Measurements from ENCODE around the gene QRICH1. TPM values are rescaled to one million over a fixed set of nuclear protein-coding genes. Genes with fewer than 3 reads are reported as not detected.
A peak's percentile ranks its signal among the peaks of the same experiment; 100 is the strongest.

QRICH1 gene
- total and polyA plus RNA-seq, 2 of the 13 experiments (the other 11 are each of a cell fraction or from before 2014, with no cell fraction given) = 52.6 to 102 TPM

DNA sequence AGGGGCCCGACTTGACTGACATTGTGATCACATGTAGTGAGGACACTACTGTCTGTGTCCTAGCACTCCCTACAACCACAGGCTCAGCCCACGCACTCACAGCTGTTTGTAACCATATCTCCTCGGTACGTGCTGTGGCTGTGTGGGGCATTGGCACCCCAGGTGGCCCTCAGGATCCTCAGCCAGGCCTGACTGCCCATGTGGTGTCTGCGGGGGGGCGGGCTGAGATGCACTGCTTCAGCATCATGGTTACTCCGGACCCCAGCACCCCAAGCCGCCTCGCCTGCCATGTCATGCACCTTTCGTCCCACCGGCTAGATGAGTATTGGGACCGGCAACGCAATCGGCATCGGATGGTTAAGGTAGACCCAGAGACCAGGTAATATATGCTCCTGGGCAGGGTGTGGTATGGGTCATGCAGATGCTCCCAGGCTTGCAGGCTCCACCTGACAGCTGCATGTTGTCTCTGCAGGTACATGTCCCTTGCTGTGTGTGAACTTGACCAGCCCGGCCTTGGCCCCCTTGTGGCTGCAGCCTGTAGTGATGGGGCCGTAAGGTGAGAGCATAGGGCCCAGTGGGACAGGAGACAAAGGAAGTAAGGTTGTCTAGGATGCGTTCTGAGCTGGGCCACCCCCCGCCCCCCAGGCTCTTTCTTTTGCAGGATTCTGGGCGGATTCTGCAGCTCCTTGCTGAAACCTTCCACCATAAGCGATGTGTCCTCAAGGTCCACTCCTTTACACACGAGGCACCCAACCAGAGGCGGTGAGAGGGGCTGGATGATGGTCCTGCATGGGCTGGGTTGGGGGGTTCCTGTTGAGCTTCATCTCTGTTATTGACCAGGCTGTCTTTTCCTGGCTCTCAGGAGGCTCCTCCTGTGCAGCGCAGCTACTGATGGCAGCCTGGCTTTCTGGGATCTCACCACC, 79.9 kb downstream of the QRICH1 start:
- peaks cover 26% of the 10 kb centered on the region; the same call in 1 of the 2 replicates for H4K20me1 ChIP-seq (ENCODE audit: insufficient read depth, low read length)
- peak; percentile 54 for FAIRE-seq
- peak; percentile 59 for DNase-seq (ENCODE audit: low spot score)
- ATAC-seq = peak; percentile 68
- peaks cover 15% of the 10 kb centered on the region for H3K4me1 ChIP-seq (ENCODE audit: insufficient read depth, low read length)
- no peak overlapping the region for H3K27ac ChIP-seq (ENCODE audit: extremely low read length, insufficient read depth, low read length)
- CTCF ChIA-PET (ENCODE audit: low intra/inter-chr PET ratio, low total read pairs) = interaction anchor here (1.1 to 1.5 kb wide), 2 partner anchors 17 to 26 kb away, joined by 3 to 12 read pairs; no protein-coding TSS in a partner anchor
- H3K4me3 ChIP-seq (replicated peaks in 1 of 3; ENCODE audit: insufficient read depth in 1 of 3, low read depth in 2 of 3, low read length in 3 of 3) = no peak overlapping the region
- no peak overlapping the region for H2AFZ ChIP-seq (ENCODE audit: low read length)
- no TSS peak for BruUV-seq (replicated peaks)
- WGBS (ENCODE audit: low lambda C conversion rate) = 86% methylated on average over 19 of the region's 24 CpGs
- no peaks in the 10 kb centered on the region for H3K9me3 ChIP-seq (ENCODE audit: low read length)
- no peaks in the 10 kb centered on the region for H3K27me3 ChIP-seq (ENCODE audit: control insufficient read depth in 1 of 2, insufficient read depth in 2 of 2, low read length in 2 of 2)
- peaks cover 20 to 48% of the 10 kb centered on the region in 2 experiments for H3K36me3 ChIP-seq (replicated peaks in 1 of 2; ENCODE audit: control insufficient read depth in 1 of 2, insufficient read depth in 2 of 2, low read length in 2 of 2)
- intact Hi-C loops (cut with micrococcal nuclease; ENCODE audit: unreplicated experiment) (loop anchor here (2.0 kb wide), 1 partner anchor 27 kb away; no protein-coding TSS in a partner anchor), in situ Hi-C loops (cut with HindIII; ENCODE audit: extremely low pct_ligation_motif_present, low pct_unique_long_range_greater_than_20kb) (no loop called here)
- no peak overlapping the region for H3K9ac ChIP-seq (ENCODE audit: insufficient read depth, low read depth, low read length)
- peaks cover 19% of the 10 kb centered on the region for H3K79me2 ChIP-seq (ENCODE audit: insufficient read depth, low read length)
- POLR2A ChIA-PET = interaction anchor here (0.5 to 12.8 kb wide), 4 partner anchors 8 to 117 kb away, joined by 3 to 280 read pairs (median 7); partner anchors contain the start of genes DALRD3, IMPDH2 and NDUFAF3
- no peak overlapping the region for H3K4me2 ChIP-seq (ENCODE audit: low read depth, low read length)
- TF ChIP-seq, protein P1, sequence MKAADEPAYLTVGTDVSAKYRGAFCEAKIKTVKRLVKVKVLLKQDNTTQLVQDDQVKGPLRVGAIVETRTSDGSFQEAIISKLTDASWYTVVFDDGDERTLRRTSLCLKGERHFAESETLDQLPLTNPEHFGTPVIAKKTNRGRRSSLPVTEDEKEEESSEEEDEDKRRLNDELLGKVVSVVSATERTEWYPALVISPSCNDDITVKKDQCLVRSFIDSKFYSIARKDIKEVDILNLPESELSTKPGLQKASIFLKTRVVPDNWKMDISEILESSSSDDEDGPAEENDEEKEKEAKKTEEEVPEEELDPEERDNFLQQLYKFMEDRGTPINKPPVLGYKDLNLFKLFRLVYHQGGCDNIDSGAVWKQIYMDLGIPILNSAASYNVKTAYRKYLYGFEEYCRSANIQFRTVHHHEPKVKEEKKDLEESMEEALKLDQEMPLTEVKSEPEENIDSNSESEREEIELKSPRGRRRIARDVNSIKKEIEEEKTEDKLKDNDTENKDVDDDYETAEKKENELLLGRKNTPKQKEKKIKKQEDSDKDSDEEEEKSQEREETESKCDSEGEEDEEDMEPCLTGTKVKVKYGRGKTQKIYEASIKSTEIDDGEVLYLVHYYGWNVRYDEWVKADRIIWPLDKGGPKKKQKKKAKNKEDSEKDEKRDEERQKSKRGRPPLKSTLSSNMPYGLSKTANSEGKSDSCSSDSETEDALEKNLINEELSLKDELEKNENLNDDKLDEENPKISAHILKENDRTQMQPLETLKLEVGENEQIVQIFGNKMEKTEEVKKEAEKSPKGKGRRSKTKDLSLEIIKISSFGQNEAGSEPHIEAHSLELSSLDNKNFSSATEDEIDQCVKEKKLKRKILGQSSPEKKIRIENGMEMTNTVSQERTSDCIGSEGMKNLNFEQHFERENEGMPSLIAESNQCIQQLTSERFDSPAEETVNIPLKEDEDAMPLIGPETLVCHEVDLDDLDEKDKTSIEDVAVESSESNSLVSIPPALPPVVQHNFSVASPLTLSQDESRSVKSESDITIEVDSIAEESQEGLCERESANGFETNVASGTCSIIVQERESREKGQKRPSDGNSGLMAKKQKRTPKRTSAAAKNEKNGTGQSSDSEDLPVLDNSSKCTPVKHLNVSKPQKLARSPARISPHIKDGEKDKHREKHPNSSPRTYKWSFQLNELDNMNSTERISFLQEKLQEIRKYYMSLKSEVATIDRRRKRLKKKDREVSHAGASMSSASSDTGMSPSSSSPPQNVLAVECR (CRISPR knock-in tag; IDR thresholded peaks at IDR 0.05; ENCODE audit: borderline replicate concordance) = peak; percentile 36; the same call in 1 of the 2 replicates
- TF ChIP-seq ZNF264 (CRISPR knock-in tag; IDR thresholded peaks at IDR 0.05) (no peak), ERF (CRISPR knock-in tag; IDR thresholded peaks at IDR 0.05) (peak; percentile 24; the same call in 1 of the 2 replicates), ZNF20 (CRISPR knock-in tag; IDR thresholded peaks at IDR 0.05) (no peak), ZNF768 (CRISPR knock-in tag; IDR thresholded peaks at IDR 0.05) (peak; percentile 62), RAD21 (CRISPR knock-in tag; IDR thresholded peaks at IDR 0.05) (peak; percentile 63), GTF2F1 (IDR thresholded peaks at IDR 0.05; ENCODE audit: low read length) (no peak), ZFX (CRISPR knock-in tag; IDR thresholded peaks at IDR 0.05; ENCODE audit: low read depth) (peak; percentile 50; the same call in 1 of the 2 replicates), STAG1 (CRISPR knock-in tag; IDR thresholded peaks at IDR 0.05) (peak; percentile 65), ZFP36L2 (CRISPR knock-in tag; IDR thresholded peaks at IDR 0.05) (no peak), ZSCAN22 (CRISPR knock-in tag; IDR thresholded peaks at IDR 0.05) (no peak), GABPA (IDR thresholded peaks at IDR 0.05; ENCODE audit: low read depth, low read length) (no peak), GABPA (CRISPR knock-in tag; IDR thresholded peaks at IDR 0.05; ENCODE audit: low read depth) (no peak)
- TF ChIP-seq, protein P2, sequence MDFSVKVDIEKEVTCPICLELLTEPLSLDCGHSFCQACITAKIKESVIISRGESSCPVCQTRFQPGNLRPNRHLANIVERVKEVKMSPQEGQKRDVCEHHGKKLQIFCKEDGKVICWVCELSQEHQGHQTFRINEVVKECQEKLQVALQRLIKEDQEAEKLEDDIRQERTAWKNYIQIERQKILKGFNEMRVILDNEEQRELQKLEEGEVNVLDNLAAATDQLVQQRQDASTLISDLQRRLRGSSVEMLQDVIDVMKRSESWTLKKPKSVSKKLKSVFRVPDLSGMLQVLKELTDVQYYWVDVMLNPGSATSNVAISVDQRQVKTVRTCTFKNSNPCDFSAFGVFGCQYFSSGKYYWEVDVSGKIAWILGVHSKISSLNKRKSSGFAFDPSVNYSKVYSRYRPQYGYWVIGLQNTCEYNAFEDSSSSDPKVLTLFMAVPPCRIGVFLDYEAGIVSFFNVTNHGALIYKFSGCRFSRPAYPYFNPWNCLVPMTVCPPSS (IDR thresholded peaks at IDR 0.05) = no peak
- TF ChIP-seq, protein P3, sequence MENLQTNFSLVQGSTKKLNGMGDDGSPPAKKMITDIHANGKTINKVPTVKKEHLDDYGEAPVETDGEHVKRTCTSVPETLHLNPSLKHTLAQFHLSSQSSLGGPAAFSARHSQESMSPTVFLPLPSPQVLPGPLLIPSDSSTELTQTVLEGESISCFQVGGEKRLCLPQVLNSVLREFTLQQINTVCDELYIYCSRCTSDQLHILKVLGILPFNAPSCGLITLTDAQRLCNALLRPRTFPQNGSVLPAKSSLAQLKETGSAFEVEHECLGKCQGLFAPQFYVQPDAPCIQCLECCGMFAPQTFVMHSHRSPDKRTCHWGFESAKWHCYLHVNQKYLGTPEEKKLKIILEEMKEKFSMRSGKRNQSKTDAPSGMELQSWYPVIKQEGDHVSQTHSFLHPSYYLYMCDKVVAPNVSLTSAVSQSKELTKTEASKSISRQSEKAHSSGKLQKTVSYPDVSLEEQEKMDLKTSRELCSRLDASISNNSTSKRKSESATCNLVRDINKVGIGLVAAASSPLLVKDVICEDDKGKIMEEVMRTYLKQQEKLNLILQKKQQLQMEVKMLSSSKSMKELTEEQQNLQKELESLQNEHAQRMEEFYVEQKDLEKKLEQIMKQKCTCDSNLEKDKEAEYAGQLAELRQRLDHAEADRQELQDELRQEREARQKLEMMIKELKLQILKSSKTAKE (CRISPR knock-in tag; IDR thresholded peaks at IDR 0.05; ENCODE audit: borderline replicate concordance) = no peak

Data from HepG2 (cell line).